Stimulated activated CD4-positive, alpha-beta T cell treated with anti-CD3 and anti-CD28 coated beads, Interleukin-4, amount 100 ng/mL, for 4 hours (primary cell): ENCODE data around the gene PLCL1.
"Not testable (repeated sequence)": the region's sequence is repeated elsewhere in the genome, so short reads cannot be mapped to it uniquely, and the experiment has no call there.

Source experiments
- DNase-seq, 2 experiments: peaks; one replicate each; pipeline ENCODE4 v3.0.0-alpha.2; 2020

PLCL1 gene

DNA sequence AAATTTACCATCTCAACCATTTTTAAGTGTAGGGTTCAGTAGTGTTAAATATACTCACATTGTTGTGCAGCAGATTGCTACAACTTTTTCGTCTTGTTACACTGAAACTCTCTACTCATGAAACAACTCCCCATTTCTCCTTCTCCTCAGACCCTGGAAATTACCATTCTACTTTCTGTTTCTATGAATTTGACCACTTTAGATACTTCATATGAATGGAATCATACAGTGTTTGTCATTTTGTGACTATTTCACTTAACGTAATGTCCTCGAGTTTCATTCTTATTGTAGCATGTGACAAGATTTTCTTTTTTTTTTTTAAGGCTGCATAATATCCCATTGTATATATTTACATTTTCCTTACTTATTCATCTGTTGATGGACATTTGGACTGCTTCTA lies 203.8 kb downstream of the PLCL1 start:
- DNase-seq, result no peak

DNA sequence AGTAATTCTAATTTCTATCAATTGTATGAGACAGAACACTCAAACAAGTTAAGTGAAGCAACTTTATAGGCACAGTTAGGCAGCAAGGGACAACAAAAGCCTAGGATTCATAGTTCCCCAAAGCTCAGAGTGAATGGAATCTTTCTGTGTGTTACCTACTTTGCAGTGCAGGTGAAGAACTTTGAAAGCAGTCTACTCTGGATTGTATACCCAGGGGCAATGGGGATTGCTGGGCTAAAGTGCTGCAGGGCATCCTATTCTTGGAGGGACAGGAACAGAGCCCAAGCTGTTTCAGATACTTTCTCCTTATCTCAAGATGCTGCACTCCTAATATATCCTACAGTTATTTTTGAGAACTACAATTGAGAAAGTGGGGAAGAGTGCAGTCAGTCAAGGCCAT lies 207.6 kb downstream of the PLCL1 start:
- no peak for DNase-seq

DNA sequence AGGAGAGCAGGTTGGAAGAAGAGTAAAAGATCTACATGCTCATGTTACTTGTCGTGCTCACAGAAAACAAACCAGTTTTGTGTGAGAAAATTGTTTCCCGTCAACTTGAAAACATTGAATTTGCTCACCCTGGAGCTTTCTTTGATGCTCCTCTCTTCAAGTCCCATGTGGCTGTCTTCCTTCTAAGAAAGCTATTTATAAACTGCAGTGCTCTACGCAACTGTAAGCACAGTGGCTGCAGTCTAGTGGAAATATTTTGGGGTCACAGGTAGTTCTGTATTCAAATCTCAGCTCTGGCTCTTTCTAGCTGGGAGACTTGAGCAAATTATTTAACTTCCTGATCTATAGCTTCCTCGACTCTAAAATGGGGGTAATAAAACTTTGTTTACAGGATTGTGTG lies 211.8 kb downstream of the PLCL1 start:
- DNase-seq, result no peak

DNA sequence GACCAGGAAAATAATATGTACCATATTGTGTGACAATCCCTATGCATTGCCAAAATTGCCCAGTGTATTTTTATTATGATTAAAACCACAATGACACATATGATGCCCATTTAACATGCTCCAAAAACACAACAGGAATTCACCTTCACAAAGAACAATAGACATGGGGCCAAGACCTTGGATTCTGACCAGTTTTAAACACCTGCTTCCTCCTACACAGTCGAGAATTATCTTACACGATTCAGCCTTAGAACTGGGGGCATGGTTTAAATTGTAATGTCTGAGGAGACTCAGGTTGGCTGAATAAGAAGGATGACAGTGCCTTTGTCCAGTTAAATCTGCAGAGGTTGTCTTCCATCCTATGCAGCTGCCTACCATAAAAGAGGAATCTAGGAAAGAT lies 212.7 kb downstream of the PLCL1 start:
- DNase-seq, result no peak

DNA sequence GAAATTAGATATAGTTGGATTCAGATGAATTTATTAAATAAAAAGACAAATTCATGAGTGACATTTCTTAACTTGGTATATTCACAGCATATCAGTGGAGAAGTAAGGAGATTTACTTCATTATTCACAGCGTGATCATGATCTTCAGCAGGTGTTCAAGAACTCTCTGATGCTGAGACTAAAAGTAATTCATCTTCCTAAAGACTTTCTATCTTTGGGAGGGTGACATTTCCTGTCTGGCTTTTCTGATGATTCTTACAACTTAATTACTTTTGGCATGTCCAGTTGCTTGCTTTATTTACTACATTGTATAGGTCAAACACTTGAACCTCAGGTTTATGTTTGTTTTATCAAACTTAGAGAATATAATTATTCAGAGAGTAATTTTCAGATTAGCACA lies 224.6 kb downstream of the PLCL1 start:
- DNase-seq, result no peak

DNA sequence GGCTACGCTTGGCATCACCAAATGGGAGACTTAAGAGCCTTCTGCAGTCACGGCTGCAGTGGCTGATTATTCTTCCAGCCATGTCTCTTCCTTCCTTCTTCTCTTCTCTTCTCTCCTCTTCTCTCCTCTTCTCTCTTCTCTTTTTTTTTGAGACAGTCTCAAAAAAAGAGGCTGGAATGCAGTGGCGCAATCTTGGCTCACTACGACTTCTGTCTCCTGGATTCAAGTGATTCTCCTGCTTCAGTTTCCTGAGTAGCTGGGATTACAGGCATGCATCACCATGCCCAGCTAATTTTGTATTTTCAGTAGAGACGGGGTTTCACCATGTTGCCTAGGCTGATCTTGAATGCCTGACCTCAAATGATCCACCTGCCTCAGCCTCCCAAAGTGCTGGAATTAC lies 225.2 kb downstream of the PLCL1 start:
- not testable (repeated sequence) for DNase-seq

DNA sequence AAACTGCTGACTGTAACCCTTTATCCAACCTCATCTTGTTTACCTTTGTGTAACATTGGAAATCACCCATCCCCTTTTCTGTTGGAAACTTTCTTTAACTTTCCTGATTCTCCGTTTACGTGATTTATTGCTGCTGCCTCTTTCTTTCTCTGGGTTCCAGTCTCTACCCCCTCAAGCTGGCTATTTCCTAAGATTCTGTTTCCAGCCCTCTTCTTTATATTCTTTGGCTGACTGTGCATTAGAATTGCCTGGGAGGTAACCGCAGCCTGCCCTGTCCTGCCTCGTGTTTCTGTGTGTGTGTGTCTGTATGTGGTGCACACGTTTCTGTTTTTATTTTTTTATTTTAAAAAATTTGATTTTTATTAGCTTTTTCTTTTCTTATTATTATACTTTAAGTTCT lies 229.2 kb downstream of the PLCL1 start:
- no peak for DNase-seq

DNA sequence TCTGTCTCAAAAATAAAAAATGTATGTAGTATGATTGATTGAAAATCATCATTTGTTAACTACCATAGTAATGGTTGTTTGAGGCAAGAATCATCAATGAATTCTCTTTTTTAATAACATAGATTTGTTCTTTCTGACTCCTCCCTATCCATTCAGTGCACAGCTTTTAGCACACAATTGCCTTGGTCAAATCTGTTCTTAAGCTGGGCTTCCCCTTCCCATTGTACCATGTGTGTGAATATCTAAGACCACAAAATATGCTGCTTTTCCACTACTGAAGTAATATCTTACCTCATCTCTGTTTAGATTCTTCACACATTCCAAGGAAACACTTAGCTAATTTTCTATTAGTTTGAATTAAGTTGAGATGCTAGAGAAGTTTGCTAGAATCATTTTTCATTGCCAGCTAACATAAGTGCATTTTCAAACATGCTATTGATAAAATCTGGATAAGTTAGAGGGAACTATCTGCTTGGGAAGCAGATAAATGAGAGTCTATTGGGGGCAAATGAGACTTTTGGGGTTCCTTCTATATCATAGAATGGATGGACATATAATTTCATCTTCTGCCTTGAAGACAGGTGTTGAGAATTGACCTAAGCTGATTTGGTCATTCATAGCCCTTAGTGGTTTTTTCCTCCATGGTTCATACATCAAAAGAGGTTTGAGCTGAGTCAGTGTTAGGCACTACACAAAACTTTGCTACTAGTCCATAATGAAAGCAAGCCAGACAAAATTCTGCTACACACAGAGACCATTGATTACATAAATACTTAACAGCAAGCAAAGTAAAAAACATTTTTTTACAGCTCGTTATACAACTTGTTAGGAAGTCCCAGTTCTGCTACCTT lies 231.9 kb downstream of the PLCL1 start:
- DNase-seq, result no peak

DNA sequence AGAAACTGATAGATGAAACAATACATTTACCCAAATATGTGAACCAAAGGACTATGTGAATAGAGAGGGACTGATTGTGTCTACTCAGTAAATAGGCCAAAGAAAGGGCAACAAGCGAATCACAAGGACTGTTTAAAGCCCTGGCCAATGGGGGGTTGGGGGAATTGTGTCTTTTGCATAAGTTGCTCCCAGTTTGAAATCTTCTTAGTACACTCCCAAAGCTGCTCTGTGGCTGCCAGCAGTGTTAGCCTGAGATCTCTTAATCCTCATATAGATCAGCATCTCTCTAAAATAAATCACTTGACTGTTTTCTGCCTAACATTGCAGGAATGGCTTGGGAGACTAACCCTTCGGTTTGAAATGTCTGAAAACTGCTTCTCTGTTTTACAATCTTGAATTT lies 236.4 kb downstream of the PLCL1 start:
- DNase-seq, result no peak

DNA sequence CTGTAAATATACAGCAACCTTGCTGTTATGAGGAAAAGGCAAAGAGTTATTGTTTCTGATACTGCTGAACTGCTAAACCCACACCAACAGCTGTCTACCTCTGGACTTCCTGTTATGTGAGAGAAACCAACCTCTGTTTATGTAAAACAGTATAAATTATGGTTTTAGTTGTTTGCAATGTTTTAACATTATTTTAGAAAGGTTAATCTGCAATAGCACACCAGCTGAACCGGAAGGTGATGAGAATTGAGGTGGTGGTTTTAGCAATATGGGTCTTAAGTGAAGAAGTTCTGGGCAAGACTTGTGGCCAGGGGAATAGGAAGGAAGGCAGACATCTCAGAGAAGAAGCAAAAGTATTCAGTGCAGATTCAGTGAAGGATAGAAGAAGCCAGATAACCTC lies 237.8 kb downstream of the PLCL1 start:
- no peak for DNase-seq

DNA sequence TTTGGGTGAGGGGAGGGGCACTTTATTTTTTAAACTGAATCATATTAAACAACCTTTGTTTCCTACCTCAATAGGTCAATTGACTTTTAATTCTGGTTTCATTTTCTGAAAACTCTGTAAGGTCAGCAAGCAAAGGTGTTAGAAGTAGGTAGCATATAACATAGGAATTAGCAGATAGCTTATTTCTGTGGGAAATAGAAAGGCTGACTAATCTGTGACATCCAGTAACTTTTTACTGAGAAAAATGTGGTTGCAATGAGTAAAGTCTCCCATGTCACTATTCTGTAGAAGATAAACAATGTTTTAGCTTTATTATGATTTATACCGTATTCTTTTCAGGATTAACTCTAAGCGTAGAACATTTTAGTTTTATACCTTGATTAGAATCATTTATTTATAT lies 240.4 kb downstream of the PLCL1 start:
- no peak for DNase-seq

DNA sequence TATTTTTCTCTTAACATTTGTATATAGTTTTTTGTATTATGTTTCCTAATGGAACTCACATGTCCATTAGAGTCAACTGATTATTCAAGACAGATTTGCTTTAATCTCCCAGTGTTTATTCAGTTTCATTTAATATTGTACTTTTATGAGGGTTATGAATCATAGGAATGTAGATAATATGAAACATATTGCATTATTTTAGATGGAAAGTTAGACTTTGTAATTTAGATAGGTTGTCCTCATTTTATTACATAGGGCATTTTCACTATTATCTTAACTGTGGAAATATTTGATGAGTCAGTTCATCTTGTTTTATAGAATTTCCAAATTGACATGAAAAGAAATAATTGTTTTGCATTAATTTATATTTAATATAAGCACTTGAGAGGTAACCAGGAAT lies 240.8 kb downstream of the PLCL1 start:
- no peak for DNase-seq

DNA sequence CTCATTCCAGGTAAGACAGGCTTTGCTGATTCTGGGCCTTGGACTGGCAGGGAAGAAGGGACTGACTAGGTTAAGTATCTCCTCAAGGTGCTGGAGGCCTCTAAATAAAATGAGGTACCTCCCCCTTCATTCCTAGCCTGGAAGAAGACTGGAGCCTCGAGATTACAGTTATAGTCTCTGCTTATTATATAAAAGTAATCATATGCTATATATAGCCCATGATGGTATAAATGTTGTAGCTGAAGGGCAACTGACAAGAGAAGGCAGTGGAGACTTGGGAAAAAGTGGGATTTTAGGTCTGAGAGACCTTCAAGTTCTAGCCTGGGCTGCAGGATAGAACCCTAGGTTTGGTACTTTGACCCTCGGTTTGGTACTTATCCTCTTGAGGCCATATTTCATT lies 248.3 kb downstream of the PLCL1 start:
- DNase-seq, result no peak

DNA sequence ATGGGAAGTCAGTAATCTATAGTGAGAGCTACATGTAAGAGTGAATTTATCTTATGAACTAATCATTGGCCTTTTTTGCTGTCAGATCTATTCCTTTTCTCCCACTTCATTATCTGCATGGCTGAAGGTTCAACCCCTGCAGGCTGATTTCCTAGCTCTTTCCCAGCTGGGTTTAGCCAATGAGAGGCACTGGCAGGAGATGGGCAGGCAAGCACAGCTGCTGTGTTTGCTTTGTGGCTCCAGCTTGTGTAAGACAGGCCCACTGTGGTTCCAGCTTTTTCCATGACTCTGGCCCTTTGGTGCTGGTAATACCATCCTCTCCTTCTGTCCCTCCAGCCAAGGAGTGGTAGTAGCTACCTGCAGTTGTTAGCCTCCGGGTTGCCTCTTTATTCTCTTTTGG lies 248.8 kb downstream of the PLCL1 start:
- DNase-seq, result no peak

DNA sequence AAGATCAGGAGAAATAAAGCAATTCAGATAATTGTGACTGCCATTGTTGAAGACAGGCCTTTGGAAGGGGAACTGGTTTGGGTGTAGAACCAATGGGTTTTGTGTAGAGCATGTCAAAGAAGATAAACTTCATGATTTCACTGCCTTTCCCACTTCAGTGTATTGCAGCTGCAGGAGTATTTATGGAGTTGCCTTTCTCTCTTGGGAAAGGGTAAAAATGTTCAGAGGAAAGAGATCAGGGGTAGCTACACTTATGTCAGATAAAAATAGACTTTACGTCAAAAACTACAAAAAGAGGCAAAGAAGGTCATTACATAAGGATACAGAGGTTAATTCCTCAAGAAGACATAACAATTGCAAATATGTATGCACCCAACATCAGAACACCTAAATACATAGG lies 249.4 kb downstream of the PLCL1 start:
- DNase-seq, result no peak

DNA sequence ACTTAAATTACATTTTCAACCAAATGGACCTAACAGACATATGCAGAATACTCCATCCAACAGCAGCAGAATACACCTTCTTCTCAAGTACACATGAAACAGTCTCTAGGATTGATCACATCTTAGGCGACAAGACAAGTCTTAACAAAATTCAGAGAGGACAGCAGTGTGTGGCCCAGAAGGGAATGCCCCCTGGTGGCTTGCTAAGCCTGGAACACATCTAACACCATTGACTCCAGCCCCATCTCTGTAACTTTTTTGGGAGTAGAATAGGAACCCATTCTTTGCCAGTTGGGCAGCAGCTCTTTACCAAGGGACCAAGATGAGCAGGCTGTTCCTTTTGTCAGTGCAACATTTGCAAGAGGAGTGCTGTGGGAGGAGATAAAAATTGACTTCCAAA lies 249.9 kb downstream of the PLCL1 start:
- peak; percentile 24 to 39 for DNase-seq

DNA sequence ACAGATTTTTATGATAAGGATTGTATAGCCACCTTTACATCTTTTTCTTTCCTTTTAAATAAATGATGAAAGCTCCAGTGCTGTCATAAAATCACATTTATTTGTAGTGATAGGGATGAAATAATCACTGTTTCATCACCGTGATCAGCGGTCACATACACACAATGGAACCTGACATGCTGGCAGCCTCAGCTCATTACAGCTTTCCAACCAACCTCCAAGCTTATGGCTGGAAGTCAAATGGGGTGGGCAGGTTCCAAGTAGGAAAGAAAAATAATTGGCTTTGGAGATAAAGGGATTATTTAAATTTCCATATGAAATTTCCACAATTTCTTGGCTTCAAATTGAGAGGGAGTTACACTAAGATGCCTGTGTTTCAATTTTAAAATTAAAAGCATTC lies 251.3 kb downstream of the PLCL1 start:
- DNase-seq, result no peak

DNA sequence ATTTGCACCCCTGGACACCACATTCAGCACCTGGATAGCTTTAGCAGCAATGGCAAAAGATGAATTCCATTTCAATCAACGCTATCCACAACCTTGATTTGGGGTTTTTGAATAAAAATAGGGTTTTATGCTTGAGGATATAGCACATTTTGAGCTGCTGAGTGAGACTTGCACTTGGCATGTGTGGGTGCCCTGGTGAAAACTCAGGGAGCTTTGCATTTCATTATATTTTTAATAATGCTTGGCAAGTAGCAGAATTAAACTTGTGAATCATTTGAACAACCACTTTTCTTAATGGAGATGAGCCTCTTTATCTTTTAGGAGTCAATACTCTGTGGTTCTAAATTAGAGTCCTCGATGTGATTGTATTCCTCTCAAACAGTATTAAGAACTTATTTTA lies 252.4 kb downstream of the PLCL1 start:
- no peak for DNase-seq

DNA sequence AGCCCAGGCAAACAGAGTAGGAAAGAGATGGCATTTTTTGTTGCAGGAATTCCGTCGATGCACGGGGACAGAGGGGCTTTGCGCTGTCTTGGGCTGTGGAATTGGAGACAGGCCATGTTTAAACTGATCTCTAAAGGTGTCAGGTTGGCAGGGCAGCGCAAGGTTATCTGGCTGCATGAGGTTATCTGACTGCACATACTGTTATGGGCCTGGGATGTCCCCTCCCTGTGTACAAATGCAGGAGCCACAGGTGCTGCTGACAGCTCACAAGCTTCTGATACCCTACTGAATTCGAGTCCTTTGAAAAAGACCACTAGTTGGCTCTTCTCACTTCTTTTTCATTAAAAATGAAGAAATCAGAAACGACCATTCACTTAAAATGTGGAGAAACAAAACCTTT lies 255.4 kb downstream of the PLCL1 start:
- DNase-seq, result no peak

DNA sequence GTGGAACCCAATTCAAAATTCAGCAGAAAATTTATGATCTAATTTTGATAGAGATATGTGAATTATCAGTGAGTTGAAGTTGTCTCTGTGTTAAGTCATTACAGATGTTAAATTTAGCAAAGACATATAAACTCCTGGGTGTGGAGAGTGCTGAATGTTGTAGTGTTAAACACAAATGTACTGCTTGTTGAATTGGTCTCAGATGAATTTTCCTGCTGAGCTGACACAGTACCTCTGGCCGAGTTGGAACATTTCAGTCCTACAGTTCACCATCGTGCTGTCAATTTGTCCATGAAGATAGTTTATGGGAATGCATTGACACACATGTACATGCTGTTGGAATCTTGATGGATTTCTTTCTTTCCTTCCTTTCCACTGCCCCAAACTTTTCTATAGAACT lies 255.9 kb downstream of the PLCL1 start:
- DNase-seq, result no peak

DNA sequence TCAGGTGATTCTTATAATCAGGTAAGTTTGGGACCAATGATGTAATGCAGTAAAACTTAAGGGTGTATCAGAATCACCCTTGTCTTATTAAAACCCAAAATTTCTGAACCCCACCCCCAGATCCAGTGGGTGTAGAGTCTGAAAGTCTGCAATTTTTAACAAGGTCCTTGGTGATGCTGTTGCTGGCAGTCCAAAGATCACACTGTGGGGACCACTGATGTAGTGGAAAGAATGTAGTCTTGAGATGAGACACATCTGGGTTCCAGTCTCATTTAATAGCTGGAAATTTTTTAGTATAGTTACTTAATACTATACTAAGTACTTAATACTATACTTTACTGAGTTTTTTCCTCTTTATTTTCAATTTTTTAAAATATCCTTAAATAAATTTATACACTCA lies 258.4 kb downstream of the PLCL1 start:
- DNase-seq, result no peak

DNA sequence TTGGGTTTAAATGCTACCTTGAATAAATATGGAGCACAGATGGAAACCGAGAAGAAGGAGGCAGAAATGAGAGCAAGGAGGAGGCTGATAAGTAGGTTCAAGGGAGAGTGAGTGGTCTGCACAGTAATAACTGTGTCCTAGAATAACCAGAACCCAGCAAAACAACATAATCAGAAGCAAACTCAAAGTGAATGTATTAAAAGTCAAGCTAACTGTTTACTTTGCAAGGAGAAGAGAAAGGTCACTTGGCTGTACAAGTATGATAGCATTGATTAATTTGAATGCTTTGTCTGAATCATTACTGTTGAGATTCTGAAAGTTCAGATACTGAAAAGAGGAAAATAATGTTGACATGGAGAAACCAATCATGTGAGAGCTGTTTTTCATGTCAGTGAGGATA lies 258.8 kb downstream of the PLCL1 start:
- no peak for DNase-seq

DNA sequence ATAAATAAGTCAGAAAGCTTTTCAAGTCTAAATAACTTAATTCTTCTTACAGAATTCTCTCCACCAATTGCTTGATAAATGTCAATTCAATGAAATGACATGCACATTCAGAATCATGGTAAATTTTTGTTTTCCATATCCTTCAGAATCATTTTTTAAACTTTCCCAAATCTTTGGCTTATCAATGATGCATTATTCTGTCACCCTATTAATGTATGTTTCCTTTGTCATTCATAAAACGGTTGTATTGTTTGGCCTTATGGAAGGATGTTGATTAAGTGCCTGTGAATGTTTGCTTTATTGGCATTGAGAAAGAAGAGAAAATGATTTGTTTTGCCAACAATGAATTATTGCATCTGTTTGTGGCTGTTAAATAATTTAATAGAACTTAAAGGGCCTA lies 260.9 kb downstream of the PLCL1 start:
- DNase-seq, result no peak

DNA sequence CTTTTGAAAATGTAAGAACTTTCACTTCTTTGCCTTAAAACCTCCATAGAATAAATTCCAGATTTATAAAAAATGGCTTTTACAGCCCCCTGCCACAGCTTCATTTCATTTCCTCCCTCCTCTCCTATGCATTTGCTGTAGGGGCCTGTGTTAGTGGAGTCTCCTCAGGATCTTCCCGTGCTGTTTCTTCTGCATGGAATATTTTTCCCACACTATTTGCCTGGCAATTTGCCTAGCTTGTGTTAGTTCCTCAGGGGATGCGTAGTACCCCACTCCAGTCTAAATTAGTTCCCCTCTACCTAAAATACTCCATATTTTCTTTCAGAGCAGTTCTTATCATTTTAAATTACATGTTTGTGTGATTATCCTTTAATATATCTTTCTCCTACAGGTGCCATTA lies 262.2 kb downstream of the PLCL1 start:
- no peak for DNase-seq

DNA sequence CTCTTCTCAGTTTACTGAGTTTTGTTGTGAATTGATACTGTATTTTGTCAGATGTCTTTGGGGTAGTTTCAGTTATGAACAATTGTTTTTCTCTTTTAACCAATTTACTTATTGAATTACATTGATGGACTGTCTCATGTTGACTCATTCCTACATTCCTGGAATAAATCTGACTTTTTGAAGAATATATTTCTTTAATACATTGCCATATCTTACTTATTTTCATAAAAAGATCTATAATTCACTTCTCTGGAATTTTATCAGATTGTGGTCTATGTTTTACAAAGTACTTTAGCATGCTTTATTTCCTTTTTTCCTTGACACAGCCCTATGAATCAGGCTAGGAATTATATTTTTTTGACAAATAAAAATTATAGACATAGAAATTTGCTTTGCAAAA lies 268.3 kb downstream of the PLCL1 start:
- DNase-seq, result no peak
